ENCODE measurements around the gene HSD17B8. TPM values are rescaled to one million over a fixed set of nuclear protein-coding genes. Genes with fewer than 3 reads are reported as not detected.

HSD17B8 gene
- total RNA-seq, 2 donors from 2014 or later = 35.8 to 36.0 TPM

DNA sequence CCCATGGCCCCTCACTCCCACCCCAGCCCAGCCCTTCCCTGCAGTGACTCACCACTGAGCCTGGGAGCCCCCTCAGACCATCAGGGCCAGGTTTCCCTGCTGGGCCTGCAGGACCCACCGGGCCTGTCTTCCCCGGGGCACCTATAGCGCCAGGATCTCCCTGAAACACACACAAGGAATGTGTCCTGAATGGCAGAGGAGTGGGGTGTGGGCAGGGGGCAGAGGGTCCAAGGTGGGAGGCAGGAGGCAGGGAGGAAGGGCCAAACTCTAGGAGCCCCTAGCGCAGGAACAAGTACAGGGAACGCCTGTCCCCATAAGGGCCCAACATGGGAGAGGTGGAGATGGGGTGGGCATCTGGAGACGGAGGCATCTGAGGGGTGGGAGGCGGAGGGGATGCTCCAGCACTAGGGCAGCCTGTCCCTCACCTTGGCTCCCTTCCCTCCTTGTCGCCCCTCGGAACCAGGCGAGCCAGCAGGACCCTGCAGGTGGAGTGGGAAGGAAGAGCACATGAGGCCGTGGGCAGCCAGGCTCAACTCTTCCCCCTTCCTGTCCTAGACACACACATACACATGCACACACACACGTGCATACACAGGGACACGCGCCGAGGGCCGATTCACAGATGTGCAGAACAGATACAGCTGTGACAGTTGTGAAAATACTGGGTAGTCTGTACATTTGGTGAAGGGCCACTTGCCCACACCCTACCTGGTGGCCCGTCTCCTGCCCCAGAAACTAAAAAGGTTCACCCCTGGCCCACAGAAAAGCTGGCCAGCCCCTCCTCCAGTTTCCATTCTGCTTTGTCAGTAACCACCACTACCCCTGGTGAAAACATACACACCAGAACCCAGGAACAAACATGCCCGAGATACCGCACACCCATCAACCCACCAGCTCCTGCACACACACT is 36.8 kb upstream of the HSD17B8 start:
- Mint-ChIP-seq H3K4me1 (ENCODE audit: low read depth) (no peaks in the 10 kb centered on the region), H3K4me3 (no peak overlapping the region), H3K9me3 (no peaks in the 10 kb centered on the region), H3K36me3 (ENCODE audit: insufficient read depth in 2 of 2) (no peaks in the 10 kb centered on the region), H3K27me3 (ENCODE audit: low read depth) (no peaks in the 10 kb centered on the region), H3K27ac (no peak overlapping the region)
- ATAC-seq (replicated peaks in 1 of 2) (no peak), DNase-seq (no peak)

DNA sequence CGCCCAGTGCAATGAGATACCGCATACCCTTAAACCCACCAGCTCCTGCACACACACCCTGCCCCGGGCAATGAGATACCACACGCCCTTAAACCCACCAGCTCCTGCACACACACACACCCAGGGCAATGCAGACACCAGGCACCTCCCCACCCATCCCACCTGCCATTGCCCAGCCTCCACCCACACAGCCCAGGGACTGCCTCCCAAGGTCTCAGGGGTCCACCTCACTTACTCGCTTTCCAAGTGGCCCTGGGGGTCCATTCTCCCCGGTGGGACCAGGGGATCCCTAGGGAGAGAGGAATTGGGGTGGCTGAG is 36.2 kb upstream of the HSD17B8 start:
- H3K36me3 Mint-ChIP-seq (ENCODE audit: insufficient read depth in 2 of 2) = no peaks in the 10 kb centered on the region
- H3K27ac Mint-ChIP-seq = no peak overlapping the region
- no peaks in the 10 kb centered on the region for H3K9me3 Mint-ChIP-seq
- no peaks in the 10 kb centered on the region for H3K4me1 Mint-ChIP-seq (ENCODE audit: low read depth)
- no peak for DNase-seq
- H3K27me3 Mint-ChIP-seq (ENCODE audit: low read depth) = no peaks in the 10 kb centered on the region
- no peak overlapping the region for H3K4me3 Mint-ChIP-seq
- ATAC-seq (replicated peaks in 1 of 2) = no peak

DNA sequence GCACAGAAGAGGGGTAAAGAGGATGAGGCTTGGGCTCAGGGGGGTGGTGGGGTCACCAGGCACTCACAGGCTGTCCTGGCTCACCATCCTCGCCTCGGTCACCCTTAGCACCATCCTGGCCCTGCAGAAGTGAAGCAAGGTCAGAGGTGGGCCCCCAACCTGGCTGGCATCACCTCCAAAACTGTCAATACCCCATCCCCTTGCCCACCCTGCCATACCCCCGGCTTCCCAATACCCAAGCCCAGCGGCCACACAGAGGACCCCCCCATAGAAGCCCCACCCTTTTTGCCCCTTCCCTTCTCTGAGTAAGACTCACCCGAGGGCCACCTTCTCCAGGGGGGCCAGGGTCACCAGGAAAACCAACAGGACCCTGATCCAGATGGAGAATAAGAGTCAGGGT is 35.8 kb upstream of the HSD17B8 start:
- Mint-ChIP-seq H3K27ac (no peak overlapping the region), H3K4me1 (ENCODE audit: low read depth) (no peaks in the 10 kb centered on the region), H3K27me3 (ENCODE audit: low read depth) (no peaks in the 10 kb centered on the region), H3K36me3 (ENCODE audit: insufficient read depth in 2 of 2) (no peaks in the 10 kb centered on the region), H3K9me3 (no peaks in the 10 kb centered on the region), H3K4me3 (no peak overlapping the region)
- DNase-seq (no peak), ATAC-seq (replicated peaks in 1 of 2) (no peak)

DNA sequence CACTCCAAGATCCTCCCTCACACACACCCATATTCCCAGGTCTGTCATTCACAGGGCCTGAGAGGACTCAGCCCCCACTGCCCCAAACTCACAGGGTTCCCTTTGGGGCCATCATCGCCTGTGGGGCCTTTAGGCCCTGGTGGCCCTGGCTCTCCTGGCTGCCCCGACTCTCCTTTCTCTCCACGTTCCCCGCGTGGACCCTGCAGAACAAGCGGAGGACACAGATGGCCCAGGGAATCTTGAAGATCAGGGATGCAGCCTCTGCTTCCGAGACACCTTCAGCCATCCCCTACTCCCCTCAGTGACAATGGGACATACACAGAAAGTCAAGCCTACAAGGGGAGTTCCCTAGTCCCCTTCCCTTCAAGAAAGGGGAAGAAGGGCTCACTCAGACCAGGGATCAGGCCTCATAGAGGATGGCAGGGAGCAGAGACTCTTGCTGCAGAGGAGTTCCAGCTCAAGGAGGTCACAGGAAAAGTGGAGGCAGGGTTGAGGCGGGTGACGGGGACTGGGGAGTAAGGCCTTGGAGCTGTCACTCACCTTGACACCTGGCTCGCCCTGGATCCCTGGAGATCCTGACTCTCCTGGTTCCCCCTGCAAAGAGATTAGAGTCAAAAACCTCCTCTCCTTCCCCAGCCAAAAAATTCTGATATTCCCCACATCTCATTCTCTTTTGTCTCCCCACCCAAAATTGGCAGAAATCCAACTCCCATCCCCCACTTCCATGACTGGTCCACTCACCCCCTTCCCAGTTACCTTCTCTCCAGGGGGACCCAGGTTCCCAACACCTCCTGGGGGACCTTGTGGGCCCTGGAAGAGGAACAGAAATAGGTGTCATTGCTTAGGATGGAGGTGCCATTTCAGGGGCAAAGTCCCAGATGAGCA is 34.9 kb upstream of the HSD17B8 start:
- H3K9me3 Mint-ChIP-seq = no peaks in the 10 kb centered on the region
- no peaks in the 10 kb centered on the region for H3K4me1 Mint-ChIP-seq (ENCODE audit: low read depth)
- DNase-seq (no peak), ATAC-seq (replicated peaks in 1 of 2) (no peak)
- H3K4me3 Mint-ChIP-seq = no peak overlapping the region
- H3K27ac Mint-ChIP-seq = no peak overlapping the region
- H3K27me3 Mint-ChIP-seq (ENCODE audit: low read depth) = no peaks in the 10 kb centered on the region
- H3K36me3 Mint-ChIP-seq (ENCODE audit: insufficient read depth in 2 of 2) = no peaks in the 10 kb centered on the region

DNA sequence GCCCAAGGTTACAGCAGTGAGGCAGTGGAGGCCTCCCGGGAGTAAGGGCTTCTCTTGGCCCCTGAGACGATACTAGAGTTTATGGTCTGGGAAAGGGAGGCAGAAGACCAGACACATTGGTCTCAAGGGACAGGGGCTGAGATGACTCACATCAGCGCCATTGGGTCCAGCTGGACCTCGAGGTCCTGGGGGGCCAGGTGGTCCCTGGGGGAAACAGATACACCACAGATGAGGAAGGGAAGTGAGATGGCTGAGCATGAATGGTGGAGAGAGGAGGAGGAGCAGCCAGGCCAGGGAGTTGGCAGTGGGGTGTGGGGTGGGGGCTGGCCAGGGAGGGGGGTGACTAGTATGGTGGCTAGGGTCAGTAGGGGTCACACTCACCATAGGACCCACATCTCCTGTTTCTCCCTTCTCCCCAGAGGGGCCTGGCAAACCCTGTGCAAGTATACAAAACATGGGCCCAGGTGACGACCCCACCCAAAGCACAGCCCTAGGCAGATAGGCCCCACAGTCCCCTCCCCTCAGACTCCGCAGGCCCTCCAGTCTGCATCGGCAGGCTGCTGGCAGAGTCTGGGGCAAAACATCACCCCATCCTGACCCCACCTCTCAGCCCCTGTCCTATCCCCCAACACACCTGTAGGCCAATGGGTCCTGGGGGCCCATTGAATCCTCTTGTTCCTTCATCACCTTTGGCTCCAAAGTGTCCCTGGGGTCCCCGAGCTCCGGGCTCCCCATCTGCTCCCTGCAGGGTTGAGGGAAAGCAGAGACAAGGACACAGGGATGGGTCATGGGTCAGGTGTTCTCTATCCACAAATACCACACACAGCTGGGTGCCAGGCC is 34.1 kb upstream of the HSD17B8 start:
- Mint-ChIP-seq H3K4me1 (ENCODE audit: low read depth) (no peaks in the 10 kb centered on the region), H3K9me3 (no peaks in the 10 kb centered on the region), H3K36me3 (ENCODE audit: insufficient read depth in 2 of 2) (no peaks in the 10 kb centered on the region), H3K4me3 (no peak overlapping the region), H3K27ac (no peak overlapping the region), H3K27me3 (ENCODE audit: low read depth) (no peaks in the 10 kb centered on the region)
- DNase-seq (no peak), ATAC-seq (replicated peaks in 1 of 2) (no peak)

DNA sequence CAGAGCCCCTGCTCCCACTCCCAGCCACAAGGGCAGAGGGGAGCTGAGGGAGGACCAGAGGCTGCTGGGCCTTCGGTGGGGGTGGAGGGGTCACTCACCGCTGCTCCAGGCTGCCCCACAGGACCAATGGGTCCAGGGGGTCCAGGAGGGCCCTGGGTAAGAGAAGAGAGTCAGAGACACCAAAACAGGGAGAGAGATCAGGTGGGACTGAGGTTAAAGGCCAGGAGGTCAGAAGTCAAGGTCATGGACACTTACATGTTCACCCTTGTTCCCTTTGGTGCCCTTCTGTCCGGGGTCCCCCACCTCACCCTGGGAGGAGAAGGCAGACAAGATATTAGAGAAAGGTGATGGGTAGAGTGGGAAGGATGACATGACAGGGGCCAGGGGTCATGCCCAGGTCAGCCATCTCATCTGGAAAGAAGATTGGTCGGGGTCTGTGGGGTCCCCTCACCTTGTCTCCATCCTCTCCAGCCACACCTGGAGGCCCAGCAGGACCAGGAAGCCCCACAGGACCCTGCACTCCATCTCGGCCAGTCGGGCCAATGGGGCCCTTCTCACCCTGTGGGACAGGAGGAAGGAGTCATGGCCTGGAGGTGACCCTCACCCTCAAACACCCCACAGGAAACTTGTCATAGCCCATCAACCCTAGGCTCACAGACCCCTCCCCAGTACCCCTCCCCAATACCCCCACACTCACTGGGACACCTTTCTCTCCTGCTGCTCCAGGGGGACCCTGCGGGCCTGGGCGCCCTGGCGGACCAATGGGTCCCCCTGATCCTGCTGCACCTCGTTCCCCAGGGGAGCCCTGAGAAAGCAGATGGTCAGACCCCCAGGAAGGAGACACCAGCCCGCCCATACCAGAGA is 33.2 kb upstream of the HSD17B8 start:
- DNase-seq = no peak

GRCh38 chr6:33171880-33172687 is 32.4 kb upstream of the HSD17B8 start:
- Mint-ChIP-seq H3K27me3 (ENCODE audit: low read depth) (no peaks in the 10 kb centered on the region), H3K4me1 (ENCODE audit: low read depth) (no peaks in the 10 kb centered on the region), H3K36me3 (ENCODE audit: insufficient read depth in 2 of 2) (no peaks in the 10 kb centered on the region), H3K4me3 (no peak overlapping the region), H3K27ac (no peak overlapping the region), H3K9me3 (no peaks in the 10 kb centered on the region)
- DNase-seq (no peak), ATAC-seq (replicated peaks in 1 of 2) (no peak)

More for the DNA sequence above, 33.2 kb upstream of the HSD17B8 start:
- Mint-ChIP-seq H3K27me3 (ENCODE audit: low read depth) (no peaks in the 10 kb centered on the region), H3K4me1 (ENCODE audit: low read depth) (no peaks in the 10 kb centered on the region), H3K9me3 (no peaks in the 10 kb centered on the region), H3K36me3 (ENCODE audit: insufficient read depth in 2 of 2) (no peaks in the 10 kb centered on the region), H3K27ac (no peak overlapping the region), H3K4me3 (no peak overlapping the region)
- no peak for ATAC-seq (replicated peaks in 1 of 2)

- ATAC-seq (replicated peaks in 1 of 2) (no peak), DNase-seq (no peak)
- Mint-ChIP-seq H3K36me3 (ENCODE audit: insufficient read depth in 2 of 2) (no peaks in the 10 kb centered on the region), H3K27ac (no peak overlapping the region), H3K4me1 (ENCODE audit: low read depth) (no peaks in the 10 kb centered on the region), H3K4me3 (no peak overlapping the region), H3K9me3 (no peaks in the 10 kb centered on the region), H3K27me3 (ENCODE audit: low read depth) (no peaks in the 10 kb centered on the region)
Observed at GRCh38 chr6:33172688-33173534, 31.5 kb upstream of the HSD17B8 start.

DNA sequence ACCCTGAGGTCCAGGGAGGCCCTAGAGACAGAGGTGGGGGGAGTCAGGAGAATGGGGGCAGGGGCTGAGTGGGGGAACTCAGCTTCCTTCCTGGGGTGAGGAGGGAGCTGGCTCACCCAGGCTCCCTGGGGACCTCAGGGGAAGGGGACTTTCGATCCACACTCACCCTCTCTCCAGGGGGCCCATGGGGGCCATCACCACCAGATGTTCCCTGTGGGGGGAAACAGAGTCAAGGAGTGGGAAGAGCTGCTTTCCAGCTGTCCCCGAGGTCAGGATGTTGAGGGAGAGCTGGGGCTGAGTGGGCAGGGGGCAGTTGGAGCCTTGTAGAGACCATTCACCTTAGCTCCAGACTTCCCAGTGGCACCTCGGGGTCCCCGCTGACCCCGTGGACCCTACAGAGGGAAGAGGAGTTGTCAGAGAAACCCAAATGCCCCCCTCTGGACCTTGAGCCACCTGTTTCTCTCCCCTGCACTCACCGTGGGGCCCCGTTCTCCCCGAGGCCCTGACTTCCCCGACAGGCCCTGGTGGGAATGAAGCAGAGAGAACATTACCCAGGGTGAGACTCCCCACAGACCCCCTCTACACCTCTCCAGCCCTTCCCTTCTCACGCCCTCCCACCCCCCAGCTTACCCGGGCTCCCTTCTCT is 30.8 kb upstream of the HSD17B8 start:
- no peak for ATAC-seq (replicated peaks in 1 of 2)
- H3K4me3 Mint-ChIP-seq = no peak overlapping the region
- no peak overlapping the region for H3K27ac Mint-ChIP-seq
- no peaks in the 10 kb centered on the region for H3K9me3 Mint-ChIP-seq
- H3K4me1 Mint-ChIP-seq (ENCODE audit: low read depth) = no peaks in the 10 kb centered on the region
- H3K36me3 Mint-ChIP-seq (ENCODE audit: insufficient read depth in 2 of 2) = no peaks in the 10 kb centered on the region
- H3K27me3 Mint-ChIP-seq (ENCODE audit: low read depth) = no peaks in the 10 kb centered on the region
- no peak for DNase-seq

- H3K27ac Mint-ChIP-seq = no peak overlapping the region
- no peaks in the 10 kb centered on the region for H3K36me3 Mint-ChIP-seq (ENCODE audit: insufficient read depth in 2 of 2)
- no peak for ATAC-seq (replicated peaks in 1 of 2)
- no peaks in the 10 kb centered on the region for H3K27me3 Mint-ChIP-seq (ENCODE audit: low read depth)
- no peaks in the 10 kb centered on the region for H3K4me1 Mint-ChIP-seq (ENCODE audit: low read depth)
- no peak for DNase-seq
- no peak overlapping the region for H3K4me3 Mint-ChIP-seq
- H3K9me3 Mint-ChIP-seq = no peaks in the 10 kb centered on the region
Observed at GRCh38 chr6:33174784-33175183, 29.7 kb upstream of the HSD17B8 start.

Data from activated T-cell treated with anti-CD3 and anti-CD28 coated beads, Interleukin-2, amount 50 U/mL, for 72 hours (primary cell).